PFSK-1 (cell line): ENCODE results near the gene ELMO2.

Experiments used
- FOXP2 ChIP-seq: optimal IDR thresholded peaks from 2 replicates; pipeline ENCODE3; 2011; ENCODE audit warnings: borderline replicate concordance, control low read depth, inconsistent platforms; ENCODE audit not compliant: insufficient read depth; ENCODE audit errors: extremely low read length, extremely low read depth
- POLR2AphosphoS5 ChIP-seq: IDR thresholded peaks from 2 replicates; pipeline ENCODE4 v1.6.1; 2012; ENCODE audit warnings: low read depth, mild to moderate bottlenecking, control low read depth, low read length, moderate library complexity
- SIN3A ChIP-seq: IDR thresholded peaks from 2 replicates; pipeline ENCODE4 v1.6.1; 2012; ENCODE audit warnings: mild to moderate bottlenecking, low read length, moderate library complexity, borderline replicate concordance; ENCODE audit not compliant: insufficient read depth
- TAF1 ChIP-seq: IDR thresholded peaks from 2 replicates; pipeline ENCODE4 v1.6.1; 2012; ENCODE audit warnings: low read length, control low read depth, borderline replicate concordance; ENCODE audit not compliant: insufficient read depth
- TF ChIP-seq, protein P1 (sequence below), 2 experiments: IDR thresholded peaks; 2 replicates each; pipeline versions ENCODE4 v1.6.1 to v1.8.0; 2011 to 2012; ENCODE audit warnings: low read depth in 2 of 2, low read length in 2 of 2, control low read depth in 1 of 2, inconsistent platforms in 1 of 2, mild to moderate bottlenecking in 1 of 2, moderate library complexity in 1 of 2; ENCODE audit not compliant: insufficient read depth in 1 of 2

ELMO2 gene

DNA sequence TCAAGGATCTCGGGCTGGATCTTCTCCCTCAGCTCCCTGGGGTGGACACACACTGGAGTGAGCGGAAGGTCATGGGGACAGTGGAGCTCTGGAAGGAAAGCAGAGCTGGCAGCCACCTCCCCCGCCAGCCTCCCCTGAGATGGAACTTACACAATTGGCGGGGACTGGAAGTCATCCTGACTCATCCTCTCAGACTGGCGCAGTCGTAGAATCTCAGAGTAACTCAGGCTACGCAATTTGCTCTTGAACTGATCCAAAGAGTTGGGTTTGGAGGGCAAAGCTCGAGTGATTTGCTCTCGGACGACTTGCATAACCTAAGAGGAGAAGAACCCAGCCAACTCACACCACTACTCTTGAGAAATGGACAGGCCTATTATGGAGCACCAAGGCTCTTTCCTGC is 34.8 kb downstream of the ELMO2 start:
- TF ChIP-seq SIN3A: no peak
- no peak for TF ChIP-seq FOXP2
- no peak for TF ChIP-seq TAF1
- TF ChIP-seq POLR2AphosphoS5: no peak
- TF ChIP-seq, protein P1, sequence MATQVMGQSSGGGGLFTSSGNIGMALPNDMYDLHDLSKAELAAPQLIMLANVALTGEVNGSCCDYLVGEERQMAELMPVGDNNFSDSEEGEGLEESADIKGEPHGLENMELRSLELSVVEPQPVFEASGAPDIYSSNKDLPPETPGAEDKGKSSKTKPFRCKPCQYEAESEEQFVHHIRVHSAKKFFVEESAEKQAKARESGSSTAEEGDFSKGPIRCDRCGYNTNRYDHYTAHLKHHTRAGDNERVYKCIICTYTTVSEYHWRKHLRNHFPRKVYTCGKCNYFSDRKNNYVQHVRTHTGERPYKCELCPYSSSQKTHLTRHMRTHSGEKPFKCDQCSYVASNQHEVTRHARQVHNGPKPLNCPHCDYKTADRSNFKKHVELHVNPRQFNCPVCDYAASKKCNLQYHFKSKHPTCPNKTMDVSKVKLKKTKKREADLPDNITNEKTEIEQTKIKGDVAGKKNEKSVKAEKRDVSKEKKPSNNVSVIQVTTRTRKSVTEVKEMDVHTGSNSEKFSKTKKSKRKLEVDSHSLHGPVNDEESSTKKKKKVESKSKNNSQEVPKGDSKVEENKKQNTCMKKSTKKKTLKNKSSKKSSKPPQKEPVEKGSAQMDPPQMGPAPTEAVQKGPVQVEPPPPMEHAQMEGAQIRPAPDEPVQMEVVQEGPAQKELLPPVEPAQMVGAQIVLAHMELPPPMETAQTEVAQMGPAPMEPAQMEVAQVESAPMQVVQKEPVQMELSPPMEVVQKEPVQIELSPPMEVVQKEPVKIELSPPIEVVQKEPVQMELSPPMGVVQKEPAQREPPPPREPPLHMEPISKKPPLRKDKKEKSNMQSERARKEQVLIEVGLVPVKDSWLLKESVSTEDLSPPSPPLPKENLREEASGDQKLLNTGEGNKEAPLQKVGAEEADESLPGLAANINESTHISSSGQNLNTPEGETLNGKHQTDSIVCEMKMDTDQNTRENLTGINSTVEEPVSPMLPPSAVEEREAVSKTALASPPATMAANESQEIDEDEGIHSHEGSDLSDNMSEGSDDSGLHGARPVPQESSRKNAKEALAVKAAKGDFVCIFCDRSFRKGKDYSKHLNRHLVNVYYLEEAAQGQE (IDR thresholded peaks at IDR 0.05; ENCODE audit: insufficient read depth in 1 of 2, low read depth in 2 of 2, low read length in 2 of 2): no peak

- TF ChIP-seq, protein P1 (IDR thresholded peaks at IDR 0.05; ENCODE audit: insufficient read depth in 1 of 2, low read depth in 2 of 2, low read length in 2 of 2): no peak
- TF ChIP-seq POLR2AphosphoS5 (no peak), SIN3A (no peak), FOXP2 (no peak), TAF1 (no peak)
These were observed 37.5 kb downstream of the ELMO2 start for GRCh38 chr20:46368902-46369268.

DNA sequence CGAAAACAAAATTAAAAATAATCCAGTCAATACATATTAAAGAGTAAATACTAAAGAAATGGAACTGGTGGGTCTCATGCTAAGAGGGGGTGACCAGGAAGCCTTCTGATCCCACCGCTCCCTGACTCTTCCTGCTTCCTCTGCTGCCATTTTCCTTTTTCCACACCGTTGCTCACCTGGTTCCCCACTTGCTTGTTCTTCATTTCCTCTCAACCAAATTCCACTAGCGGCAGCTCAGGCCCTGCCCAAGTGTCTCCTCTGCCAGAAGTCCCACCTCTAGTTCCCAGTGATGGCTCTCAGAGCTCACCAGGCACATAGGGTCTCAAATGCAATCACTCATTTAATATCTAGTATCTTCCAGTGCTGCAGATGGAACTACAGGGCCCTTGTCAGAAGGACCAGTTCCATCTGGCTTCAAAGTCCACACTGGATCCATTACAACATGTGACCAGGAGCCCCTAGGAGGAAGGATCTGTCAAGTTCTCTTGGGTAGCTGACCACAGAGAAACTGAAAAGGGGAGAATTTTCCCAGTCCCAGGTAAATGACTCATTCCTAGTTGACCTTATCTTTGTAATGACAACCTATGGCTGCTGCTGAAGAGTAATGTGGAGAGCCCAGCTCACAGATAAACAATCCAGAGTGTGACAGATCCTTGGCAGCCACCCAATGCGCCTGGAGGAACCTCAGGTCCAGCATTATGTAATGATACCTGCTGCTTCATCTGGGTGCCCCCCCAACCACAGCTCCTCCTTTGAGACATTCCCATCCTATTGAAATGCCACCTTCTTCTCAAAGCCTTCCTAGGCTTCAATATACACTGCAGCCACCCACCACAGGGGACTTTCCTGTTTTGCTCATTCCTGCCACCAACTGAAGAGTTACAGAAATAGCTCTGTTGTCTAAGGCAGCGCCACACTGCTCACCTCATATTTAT is 38.2 kb downstream of the ELMO2 start:
- TF ChIP-seq, protein P1 (IDR thresholded peaks at IDR 0.05; ENCODE audit: insufficient read depth in 1 of 2, low read depth in 2 of 2, low read length in 2 of 2): no peak
- TF ChIP-seq FOXP2 (no peak), TAF1 (no peak), SIN3A (no peak), POLR2AphosphoS5 (no peak)

DNA sequence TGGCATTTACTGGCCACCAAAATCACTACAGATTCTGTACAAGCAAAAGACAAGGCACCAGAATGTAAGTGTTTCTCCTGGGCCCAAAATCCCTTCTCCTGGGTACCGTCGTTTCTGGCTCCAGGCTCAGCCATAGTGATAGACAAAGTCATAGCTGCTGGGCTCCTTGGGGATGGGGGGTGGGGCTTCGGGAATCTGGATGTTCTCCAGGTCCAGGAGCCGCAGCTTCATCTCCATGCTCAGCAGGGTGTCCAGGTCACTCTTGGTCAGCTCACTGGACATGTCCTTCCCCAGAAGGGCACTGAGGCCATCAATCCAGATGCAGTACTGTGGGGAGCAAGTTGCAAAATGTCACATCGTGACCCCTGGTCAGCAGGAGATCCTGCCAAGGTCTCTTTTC is 39.2 kb downstream of the ELMO2 start:
- no peak for TF ChIP-seq POLR2AphosphoS5
- TF ChIP-seq SIN3A: no peak
- no peak for TF ChIP-seq TAF1
- TF ChIP-seq FOXP2: no peak
- TF ChIP-seq, protein P1 (IDR thresholded peaks at IDR 0.05; ENCODE audit: insufficient read depth in 1 of 2, low read depth in 2 of 2, low read length in 2 of 2): no peak
